ENCODE measurements around the gene CEP164.

The CEP164 gene

DNA sequence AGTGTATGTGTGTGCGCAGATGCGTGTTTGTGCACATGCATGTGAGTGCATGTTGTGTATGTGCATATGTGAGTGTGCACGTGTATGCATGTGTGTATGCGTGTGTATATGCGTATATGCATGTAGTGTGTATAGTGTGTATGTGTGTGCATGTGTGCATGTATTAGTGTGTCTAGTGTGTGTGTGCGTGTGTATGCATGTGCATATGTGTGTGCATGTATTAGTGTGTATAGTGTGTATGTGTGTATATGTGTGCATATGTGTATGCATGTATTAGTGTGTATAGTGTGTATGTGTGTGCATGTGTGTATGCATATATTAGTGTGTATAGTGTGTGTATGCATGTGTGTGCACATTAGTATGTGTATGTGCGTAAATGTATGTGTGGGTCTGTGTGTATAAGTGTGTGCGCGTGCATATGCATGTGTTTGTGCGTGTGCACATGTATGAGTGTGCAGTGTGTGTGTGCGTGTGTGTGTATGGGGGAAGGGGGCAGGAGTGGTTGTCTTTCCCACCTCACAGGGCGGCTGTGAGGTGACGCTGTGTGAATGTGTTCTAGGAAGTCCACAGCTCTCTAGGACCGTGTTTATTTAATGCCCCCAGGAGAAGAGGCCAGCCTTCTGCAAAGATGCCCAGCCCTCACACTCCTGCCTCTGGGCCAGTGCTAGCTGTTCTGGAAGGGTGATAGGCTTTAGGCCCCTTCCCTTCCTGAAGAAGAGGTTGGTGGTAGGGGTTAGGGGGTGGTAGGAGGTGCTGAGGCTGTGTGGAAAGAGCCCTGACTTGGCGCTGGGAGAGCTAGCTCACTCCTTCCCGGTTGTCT lies 114.6 kb downstream of the CEP164 start:
- H3K9me3 ChIP-seq (ENCODE audit: control insufficient read depth, insufficient read depth, low read length), result no peaks in the 10 kb centered on the region
- H3K9ac ChIP-seq (ENCODE audit: low read depth, low read length), result no peak overlapping the region
- H3K4me3 ChIP-seq (ENCODE audit: low read depth, low read length), result no peak overlapping the region
- H3K27ac ChIP-seq (ENCODE audit: low read depth, low read length), result no peak overlapping the region
- H3K4me1 ChIP-seq (ENCODE audit: control insufficient read depth, insufficient read depth, low read length), result no peaks in the 10 kb centered on the region; the same call in 1 of the 2 replicates
- no peaks in the 10 kb centered on the region for H3K36me3 ChIP-seq (ENCODE audit: control insufficient read depth, insufficient read depth, low read length)
- no peaks in the 10 kb centered on the region for H3K27me3 ChIP-seq (ENCODE audit: control insufficient read depth, insufficient read depth, low read length)

DNA sequence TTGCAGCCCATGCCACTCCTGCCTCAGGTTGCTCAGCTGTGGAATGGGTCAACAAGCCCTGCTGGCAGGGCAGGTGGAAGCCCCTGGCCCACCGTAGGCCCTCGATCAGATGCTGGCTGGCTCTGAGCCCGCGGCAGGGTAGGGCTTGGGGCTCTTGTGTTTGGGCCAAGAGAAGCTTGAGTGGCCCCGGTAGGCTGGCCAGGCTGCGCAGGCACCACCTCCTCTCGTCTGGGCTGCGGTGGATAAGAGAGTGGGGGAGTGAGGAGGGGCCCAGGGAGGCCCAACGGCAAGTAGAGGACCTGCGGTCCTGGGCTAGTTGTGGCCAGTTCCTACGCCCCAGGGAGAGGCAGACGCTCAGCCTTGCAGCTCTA lies 115.2 kb downstream of the CEP164 start:
- Histone ChIP-seq H3K9ac (ENCODE audit: low read depth, low read length) (no peak overlapping the region), H3K36me3 (ENCODE audit: control insufficient read depth, insufficient read depth, low read length) (no peaks in the 10 kb centered on the region), H3K4me3 (ENCODE audit: low read depth, low read length) (no peak overlapping the region), H3K27me3 (ENCODE audit: control insufficient read depth, insufficient read depth, low read length) (no peaks in the 10 kb centered on the region), H3K4me1 (ENCODE audit: control insufficient read depth, insufficient read depth, low read length) (no peaks in the 10 kb centered on the region), H3K9me3 (ENCODE audit: control insufficient read depth, insufficient read depth, low read length) (no peaks in the 10 kb centered on the region), H3K27ac (ENCODE audit: low read depth, low read length) (no peak overlapping the region)

- H3K9ac ChIP-seq (ENCODE audit: low read depth, low read length), result no peak overlapping the region
- no peaks in the 10 kb centered on the region for H3K36me3 ChIP-seq (ENCODE audit: control insufficient read depth, insufficient read depth, low read length)
- no peaks in the 10 kb centered on the region for H3K4me1 ChIP-seq (ENCODE audit: control insufficient read depth, insufficient read depth, low read length)
- no peak overlapping the region for H3K4me3 ChIP-seq (ENCODE audit: low read depth, low read length)
- no peaks in the 10 kb centered on the region for H3K27me3 ChIP-seq (ENCODE audit: control insufficient read depth, insufficient read depth, low read length)
- H3K9me3 ChIP-seq (ENCODE audit: control insufficient read depth, insufficient read depth, low read length), result no peaks in the 10 kb centered on the region
- H3K27ac ChIP-seq (ENCODE audit: low read depth, low read length), result no peak overlapping the region
Measured at GRCh38 chr11:117443266-117444186, 115.9 kb downstream of the CEP164 start.

DNA sequence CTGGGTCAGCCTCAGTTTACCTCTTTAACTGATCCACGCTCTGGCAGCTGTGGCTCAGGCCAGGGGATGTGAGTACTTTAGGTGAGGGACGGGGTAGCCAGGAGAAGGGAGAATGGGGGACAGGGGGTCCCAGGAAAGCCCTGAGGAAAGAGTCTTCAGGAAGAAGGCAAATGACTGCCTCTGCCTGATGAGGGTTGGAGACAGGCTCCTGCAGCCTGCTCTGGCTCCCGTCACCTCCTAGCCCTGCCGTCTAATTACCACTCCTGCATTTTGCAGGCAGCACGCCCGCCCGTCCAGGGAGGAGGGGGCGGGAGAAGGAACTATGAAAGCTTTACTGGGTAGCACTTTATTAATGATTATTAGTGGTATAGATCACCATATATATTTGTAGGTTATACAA lies 116.6 kb downstream of the CEP164 start:
- Histone ChIP-seq H3K36me3 (ENCODE audit: control insufficient read depth, insufficient read depth, low read length) (no peaks in the 10 kb centered on the region), H3K27me3 (ENCODE audit: control insufficient read depth, insufficient read depth, low read length) (no peaks in the 10 kb centered on the region), H3K27ac (ENCODE audit: low read depth, low read length) (no peak overlapping the region), H3K9me3 (ENCODE audit: control insufficient read depth, insufficient read depth, low read length) (no peaks in the 10 kb centered on the region), H3K9ac (ENCODE audit: low read depth, low read length) (no peak overlapping the region), H3K4me1 (ENCODE audit: control insufficient read depth, insufficient read depth, low read length) (no peaks in the 10 kb centered on the region), H3K4me3 (ENCODE audit: low read depth, low read length) (no peak overlapping the region)

DNA sequence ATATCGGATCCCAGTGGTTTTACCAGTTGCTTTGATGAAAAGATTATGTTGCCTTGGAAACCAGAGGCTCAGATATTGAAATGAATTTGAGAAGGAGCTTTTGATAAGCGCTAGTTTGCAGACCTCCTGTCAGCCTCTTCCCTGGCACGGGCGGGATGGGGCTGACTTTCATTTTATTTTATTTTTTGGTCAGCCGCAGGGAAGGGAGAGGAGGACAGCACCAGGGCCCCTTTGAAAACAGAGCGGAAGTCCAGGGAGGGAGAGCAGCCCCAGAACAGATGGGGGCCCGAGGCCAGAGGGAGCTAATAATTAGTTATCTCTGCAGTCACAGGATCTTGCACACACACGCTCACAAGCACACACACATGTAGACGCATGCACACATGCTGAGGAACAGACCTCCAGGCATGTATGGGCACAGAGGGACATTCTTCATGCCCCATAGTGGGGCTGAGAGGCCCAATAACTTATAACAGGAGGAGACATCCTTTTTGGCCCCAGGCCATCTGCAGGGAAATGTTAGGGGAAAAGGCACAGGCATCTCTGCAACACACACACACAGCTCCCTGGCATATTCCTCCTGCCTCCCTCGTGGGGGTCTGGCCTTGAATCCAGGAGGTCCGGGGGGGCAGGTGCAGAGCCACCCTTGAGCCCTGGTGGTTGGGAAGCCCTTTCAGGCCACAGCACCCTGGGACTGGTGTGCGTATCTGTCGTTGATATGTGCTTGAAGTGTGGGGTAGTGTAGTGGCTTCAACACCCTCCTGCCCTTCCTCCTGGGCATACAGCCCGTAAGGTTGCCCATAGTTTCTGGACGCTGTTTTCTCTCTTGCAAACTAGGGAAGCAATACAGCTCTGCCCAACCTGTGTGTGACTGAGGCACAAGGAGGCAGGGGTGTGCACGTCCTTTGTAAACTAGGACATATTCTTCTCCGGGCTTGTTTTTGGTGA lies 117.3 kb downstream of the CEP164 start:
- no peaks in the 10 kb centered on the region for H3K36me3 ChIP-seq (ENCODE audit: control insufficient read depth, insufficient read depth, low read length)
- H3K9ac ChIP-seq (ENCODE audit: low read depth, low read length), result no peak overlapping the region
- no peak overlapping the region for H3K4me3 ChIP-seq (ENCODE audit: low read depth, low read length)
- H3K27ac ChIP-seq (ENCODE audit: low read depth, low read length), result no peak overlapping the region
- H3K4me1 ChIP-seq (ENCODE audit: control insufficient read depth, insufficient read depth, low read length), result no peaks in the 10 kb centered on the region
- no peaks in the 10 kb centered on the region for H3K9me3 ChIP-seq (ENCODE audit: control insufficient read depth, insufficient read depth, low read length)
- H3K27me3 ChIP-seq (ENCODE audit: control insufficient read depth, insufficient read depth, low read length), result no peaks in the 10 kb centered on the region

DNA sequence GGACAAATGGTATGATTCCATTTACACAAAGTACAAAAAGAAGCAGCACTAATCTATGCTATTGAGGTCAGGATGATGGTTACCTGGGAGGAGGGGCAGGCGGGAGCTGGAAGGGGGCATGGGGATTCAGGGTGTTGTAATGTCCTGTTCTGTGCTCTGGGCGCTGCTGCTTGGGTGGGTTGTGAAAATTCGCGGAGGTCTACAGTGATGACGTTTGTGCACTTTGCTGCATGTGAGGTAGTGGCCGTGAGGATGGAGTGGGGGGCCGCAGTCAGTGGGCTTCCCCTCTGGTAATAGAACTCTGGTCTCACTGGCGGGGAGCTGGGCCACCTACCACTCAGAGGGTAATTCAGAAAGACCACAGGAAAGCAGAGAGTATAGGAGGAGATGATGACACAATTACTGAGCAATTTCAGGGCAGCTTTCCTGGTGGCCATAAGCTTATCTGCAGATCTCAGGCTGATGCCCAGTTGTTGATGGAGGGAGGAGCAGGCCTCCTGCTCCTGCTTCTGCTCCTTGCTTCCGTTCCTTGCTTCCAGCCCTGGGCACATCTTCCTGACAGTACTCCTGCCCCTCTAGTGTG lies 121.5 kb downstream of the CEP164 start:
- Histone ChIP-seq H3K27ac (ENCODE audit: low read depth, low read length) (no peak overlapping the region), H3K27me3 (ENCODE audit: control insufficient read depth, insufficient read depth, low read length) (no peaks in the 10 kb centered on the region; the same call in 1 of the 2 replicates)

DNA sequence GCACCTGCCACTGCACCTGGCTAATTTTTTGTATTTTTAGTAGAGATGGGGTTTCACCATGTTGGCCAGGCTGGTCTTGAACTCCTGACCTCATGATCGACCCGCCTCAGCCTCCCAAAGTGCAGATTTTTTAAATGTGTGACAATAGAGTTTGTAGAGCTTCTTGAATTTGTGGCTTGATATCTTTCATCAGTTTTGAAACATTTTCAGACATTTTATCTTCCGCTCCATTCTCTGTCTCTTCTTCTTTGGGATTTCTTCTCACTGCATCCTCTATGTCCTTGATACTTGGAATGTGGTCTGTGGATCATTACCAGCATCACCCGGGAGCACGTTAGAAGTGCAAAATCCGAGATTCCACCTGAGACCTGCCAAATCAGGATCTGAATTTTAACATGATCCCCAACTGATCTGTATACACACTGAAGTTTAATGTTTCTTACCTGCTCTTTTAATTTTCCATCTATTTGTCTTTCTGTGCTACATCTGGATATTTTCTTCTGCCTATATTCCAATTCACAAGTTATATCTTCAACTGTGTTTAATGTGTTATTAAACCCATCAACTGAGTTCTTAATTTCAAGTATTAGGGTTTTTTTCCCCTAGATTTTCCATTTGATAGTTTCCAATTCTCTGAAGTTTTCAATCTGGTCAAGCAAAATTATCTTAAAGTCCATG lies 126.4 kb downstream of the CEP164 start:
- Histone ChIP-seq H3K36me3 (ENCODE audit: control insufficient read depth, insufficient read depth, low read length) (no peaks in the 10 kb centered on the region), H3K4me3 (ENCODE audit: low read depth, low read length) (no peak overlapping the region), H3K9me3 (ENCODE audit: control insufficient read depth, insufficient read depth, low read length) (no peaks in the 10 kb centered on the region; the same call in 1 of the 2 replicates), H3K4me1 (ENCODE audit: control insufficient read depth, insufficient read depth, low read length) (no peaks in the 10 kb centered on the region), H3K9ac (ENCODE audit: low read depth, low read length) (no peak overlapping the region), H3K27ac (ENCODE audit: low read depth, low read length) (no peak overlapping the region), H3K27me3 (ENCODE audit: control insufficient read depth, insufficient read depth, low read length) (no peaks in the 10 kb centered on the region; the same call in 1 of the 2 replicates)

More for the DNA sequence above, 121.5 kb downstream of the CEP164 start:
- H3K36me3 ChIP-seq (ENCODE audit: control insufficient read depth, insufficient read depth, low read length), result no peaks in the 10 kb centered on the region
- H3K9ac ChIP-seq (ENCODE audit: low read depth, low read length), result no peak overlapping the region
- H3K9me3 ChIP-seq (ENCODE audit: control insufficient read depth, insufficient read depth, low read length), result no peaks in the 10 kb centered on the region; the same call in 1 of the 2 replicates
- no peak overlapping the region for H3K4me3 ChIP-seq (ENCODE audit: low read depth, low read length)
- H3K4me1 ChIP-seq (ENCODE audit: control insufficient read depth, insufficient read depth, low read length), result no peaks in the 10 kb centered on the region

- no peaks in the 10 kb centered on the region; the same call in 1 of the 2 replicates for H3K27me3 ChIP-seq (ENCODE audit: control insufficient read depth, insufficient read depth, low read length)
- H3K36me3 ChIP-seq (ENCODE audit: control insufficient read depth, insufficient read depth, low read length), result no peaks in the 10 kb centered on the region
- no peak overlapping the region for H3K27ac ChIP-seq (ENCODE audit: low read depth, low read length)
- H3K9me3 ChIP-seq (ENCODE audit: control insufficient read depth, insufficient read depth, low read length), result no peaks in the 10 kb centered on the region; the same call in 1 of the 2 replicates
- no peak overlapping the region for H3K9ac ChIP-seq (ENCODE audit: low read depth, low read length)
- H3K4me3 ChIP-seq (ENCODE audit: low read depth, low read length), result no peak overlapping the region
- H3K4me1 ChIP-seq (ENCODE audit: control insufficient read depth, insufficient read depth, low read length), result no peaks in the 10 kb centered on the region
Measured at GRCh38 chr11:117454564-117454917, 126.9 kb downstream of the CEP164 start.

GRCh38 chr11:117456027-117456720 lies 128.5 kb downstream of the CEP164 start:
- Histone ChIP-seq H3K27ac (ENCODE audit: low read depth, low read length) (no peak overlapping the region), H3K36me3 (ENCODE audit: control insufficient read depth, insufficient read depth, low read length) (no peaks in the 10 kb centered on the region), H3K27me3 (ENCODE audit: control insufficient read depth, insufficient read depth, low read length) (no peaks in the 10 kb centered on the region), H3K4me3 (ENCODE audit: low read depth, low read length) (no peak overlapping the region), H3K9me3 (ENCODE audit: control insufficient read depth, insufficient read depth, low read length) (no peaks in the 10 kb centered on the region; the same call in 1 of the 2 replicates), H3K4me1 (ENCODE audit: control insufficient read depth, insufficient read depth, low read length) (no peaks in the 10 kb centered on the region), H3K9ac (ENCODE audit: low read depth, low read length) (no peak overlapping the region)
